ENCODE measurements around the gene ECE2. TPM values are rescaled to one million over a fixed set of nuclear protein-coding genes. Genes with fewer than 3 reads are reported as not detected.

ECE2 gene
- total RNA-seq, 1 donor from 2014 or later, result 3.7 TPM

DNA sequence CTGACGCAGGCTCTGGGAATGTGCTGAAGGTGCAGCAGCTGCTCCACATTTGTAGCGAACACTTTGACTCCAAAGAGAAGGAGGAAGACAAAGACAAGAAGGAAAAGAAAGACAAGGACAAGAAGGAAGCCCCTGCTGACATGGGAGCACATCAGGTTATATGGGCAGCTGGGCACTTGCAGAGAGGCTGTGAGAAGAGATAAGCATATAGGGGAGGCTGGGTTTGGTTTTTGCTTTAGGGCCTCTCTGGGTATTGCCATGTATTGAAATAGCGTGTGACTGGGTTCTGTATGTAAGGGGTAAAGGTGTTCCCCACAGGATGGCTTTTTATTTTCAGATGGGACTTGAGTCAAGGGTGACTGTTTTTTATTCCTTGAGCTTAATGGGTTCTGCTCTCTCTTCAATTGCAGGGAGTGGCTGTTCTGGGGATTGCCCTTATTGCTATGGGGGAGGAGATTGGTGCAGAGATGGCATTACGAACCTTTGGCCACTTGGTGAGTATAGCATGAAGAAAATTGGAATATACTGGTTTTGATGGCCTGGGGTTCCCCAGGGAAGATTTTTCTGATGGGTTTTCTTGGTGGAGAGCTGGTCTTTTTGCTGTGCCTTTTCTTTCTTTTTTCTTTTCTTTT is 30.6 kb downstream of the ECE2 start:
- DNase-seq (ENCODE audit: low spot score in 2 of 2) (no peak), FAIRE-seq (no peak)

DNA sequence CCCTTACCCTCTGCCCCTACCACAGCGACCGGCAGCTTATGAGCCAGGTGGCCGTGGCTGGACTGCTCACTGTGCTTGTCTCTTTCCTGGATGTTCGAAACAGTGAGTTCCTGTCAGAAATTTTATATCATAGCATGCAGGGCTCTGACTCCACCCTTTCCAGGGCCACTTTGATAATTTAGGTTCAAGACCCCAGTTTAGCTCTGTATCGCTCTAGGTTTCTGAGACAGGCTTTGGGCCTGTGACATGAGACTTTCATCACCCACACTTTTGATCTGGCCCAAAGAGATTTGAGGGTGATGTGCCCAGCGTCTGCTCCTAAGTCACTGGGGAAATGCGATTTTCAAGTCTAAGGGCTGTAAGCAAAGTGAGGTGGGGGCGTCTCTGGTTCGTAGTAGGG is 32.1 kb downstream of the ECE2 start:
- no peak for FAIRE-seq
- DNase-seq (ENCODE audit: low spot score in 2 of 2), result no peak

DNA sequence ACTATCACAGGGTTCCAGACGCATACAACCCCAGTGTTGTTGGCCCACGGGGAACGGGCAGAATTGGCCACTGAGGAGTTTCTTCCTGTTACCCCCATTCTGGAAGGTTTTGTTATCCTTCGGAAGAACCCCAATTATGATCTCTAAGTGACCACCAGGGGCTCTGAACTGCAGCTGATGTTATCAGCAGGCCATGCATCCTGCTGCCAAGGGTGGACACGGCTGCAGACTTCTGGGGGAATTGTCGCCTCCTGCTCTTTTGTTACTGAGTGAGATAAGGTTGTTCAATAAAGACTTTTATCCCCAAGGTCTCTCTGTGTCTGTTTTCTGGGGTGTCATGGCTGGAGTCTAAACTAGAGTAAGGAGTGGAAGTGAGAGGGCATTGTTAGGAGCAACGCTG is 32.9 kb downstream of the ECE2 start:
- FAIRE-seq (no peak), DNase-seq (ENCODE audit: low spot score in 2 of 2) (no peak)

DNA sequence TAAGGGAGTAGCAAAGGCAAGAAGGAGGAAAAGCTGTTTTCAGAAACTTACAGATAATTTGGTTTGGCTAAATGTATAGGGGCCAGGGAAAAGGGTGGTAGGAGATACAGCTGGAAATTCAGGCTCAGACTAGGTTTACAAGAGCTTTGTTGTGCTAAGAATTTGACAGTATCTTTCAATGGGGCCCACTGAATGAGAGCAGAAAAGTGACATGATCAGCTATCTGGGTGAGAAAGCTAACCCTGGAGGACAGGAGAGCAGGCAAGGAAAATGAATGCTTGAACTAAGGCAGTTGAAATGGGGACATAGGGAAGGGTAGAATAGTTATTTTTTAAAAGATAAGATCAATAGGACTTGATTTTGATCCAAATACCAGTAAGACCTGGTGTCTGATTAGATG is 35.8 kb downstream of the ECE2 start:
- FAIRE-seq, result no peak
- no peak for DNase-seq (ENCODE audit: low spot score in 2 of 2)

DNA sequence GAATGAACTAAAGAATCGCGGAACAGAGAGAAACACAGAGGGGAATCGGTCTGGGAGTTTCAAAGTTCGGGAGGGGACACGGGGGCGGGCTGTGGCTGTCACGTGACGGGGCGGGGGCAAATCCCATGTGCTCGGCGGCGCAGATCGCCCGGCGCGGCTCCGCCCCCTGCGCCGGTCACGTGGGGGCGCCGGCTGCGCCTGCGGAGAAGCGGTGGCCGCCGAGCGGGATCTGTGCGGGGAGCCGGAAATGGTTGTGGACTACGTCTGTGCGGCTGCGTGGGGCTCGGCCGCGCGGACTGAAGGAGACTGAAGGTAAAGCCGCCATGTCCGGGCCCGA is 38.5 kb downstream of the ECE2 start, which contains the start of gene EIF4G1:
TSS of gene EIF4G1 (plus strand) at position 244 of the 337 bp plus-strand sequence. CDS start 1,191 bp downstream, outside the sequence.
- peak; percentile 97 to 99 for DNase-seq (ENCODE audit: low spot score in 2 of 2)
- FAIRE-seq, result no peak

DNA sequence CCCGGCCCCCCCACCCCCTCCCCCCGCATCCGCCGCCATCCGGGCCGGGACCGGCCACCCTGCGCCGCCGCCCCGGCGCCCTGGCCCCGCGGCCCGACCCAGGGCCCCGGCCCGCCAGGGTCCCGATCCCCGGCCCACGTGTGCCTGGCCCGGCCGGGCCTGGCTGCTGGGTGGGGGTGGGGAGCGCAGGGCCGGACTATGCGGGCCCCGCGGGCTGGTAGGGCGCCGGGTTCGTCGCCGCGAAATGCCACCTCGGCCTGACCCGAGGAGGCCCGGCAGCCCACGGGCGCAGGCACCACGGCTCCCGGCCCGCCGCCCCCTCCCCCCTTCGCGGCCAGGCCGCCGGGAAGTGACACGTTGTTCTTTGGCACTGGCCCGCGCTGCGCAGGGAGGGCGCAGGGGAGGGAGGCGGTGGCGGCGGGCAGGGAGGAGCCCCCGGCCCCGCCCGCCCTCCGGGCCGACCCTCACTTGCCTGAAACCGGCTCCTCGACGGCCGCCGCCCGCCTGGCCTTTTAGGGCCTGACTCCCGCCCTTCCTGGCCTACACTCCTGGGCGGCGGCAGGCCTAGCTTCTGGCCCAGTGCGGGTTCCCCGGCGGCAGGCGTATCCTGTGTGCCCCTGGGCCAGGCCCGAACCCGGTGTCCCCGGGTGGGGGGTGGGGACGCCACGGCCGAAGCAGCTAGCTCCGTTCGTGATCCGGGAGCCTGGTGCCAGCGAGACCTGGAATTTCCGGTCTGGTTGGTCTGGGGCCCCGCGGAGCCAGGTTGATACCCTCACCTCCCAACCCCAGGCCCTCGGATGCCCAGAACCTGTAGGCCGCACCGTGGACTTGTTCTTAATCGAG is 39.1 kb downstream of the ECE2 start:
- no peak for FAIRE-seq

DNA sequence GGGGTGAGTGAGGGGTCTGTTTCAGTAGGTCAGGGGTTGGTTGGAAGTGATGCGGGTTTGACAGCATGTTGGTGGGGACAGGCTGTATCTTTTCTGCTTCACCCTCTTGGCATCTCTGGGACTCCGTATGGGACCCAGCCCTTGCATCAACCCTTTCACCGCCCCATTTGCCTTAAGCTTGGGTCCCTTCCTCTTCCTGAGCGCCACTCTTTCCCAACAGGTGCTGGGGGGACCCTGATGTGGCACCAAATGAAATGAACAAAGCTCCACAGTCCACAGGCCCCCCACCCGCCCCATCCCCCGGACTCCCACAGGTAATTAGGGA is 39.7 kb downstream of the ECE2 start:
- FAIRE-seq, result no peak

More for the DNA sequence above, 39.1 kb downstream of the ECE2 start:
- peak; percentile 79 to 84 for DNase-seq (ENCODE audit: low spot score in 2 of 2)

DNA sequence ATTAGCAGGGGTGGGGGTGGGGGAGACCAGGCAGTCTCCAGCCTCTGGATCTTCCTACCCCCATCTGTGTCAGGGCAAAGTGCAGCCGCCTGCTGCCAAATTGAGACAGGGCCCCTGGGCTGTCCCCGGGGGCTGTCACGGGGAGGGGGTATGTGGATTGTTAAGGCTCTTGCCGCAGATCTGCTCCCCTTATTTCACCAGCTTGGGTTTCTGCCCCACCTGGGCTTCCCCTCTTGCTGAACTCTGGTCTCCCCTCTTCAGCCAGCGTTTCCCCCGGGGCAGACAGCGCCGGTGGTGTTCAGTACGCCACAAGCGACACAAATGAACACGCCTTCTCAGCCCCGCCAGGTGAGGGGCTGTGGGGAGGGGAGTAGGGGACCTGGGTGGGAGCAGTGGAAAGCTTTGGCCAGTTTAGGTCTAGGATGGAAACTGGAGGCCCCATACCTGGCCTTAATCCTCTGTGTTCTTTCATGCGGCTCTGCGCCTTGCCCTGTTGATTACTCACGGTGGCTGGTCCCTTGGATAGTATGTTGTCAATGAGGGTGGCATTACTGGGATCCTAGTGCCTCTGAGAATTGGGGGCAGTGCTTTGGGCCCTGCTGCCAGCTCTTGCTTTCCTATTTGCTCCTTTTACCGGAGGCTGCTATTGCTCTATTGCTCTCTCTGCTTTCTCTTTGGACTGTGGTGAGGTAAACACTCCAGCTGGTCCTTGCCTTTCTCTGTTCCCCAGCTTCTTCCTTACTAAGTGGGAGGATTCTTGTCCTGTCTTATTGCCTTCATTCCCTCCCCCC is 40.2 kb downstream of the ECE2 start:
- no peak for DNase-seq (ENCODE audit: low spot score in 2 of 2)
- no peak for FAIRE-seq

More for the DNA sequence above, 39.7 kb downstream of the ECE2 start:
- DNase-seq (ENCODE audit: low spot score in 2 of 2), result no peak

DNA sequence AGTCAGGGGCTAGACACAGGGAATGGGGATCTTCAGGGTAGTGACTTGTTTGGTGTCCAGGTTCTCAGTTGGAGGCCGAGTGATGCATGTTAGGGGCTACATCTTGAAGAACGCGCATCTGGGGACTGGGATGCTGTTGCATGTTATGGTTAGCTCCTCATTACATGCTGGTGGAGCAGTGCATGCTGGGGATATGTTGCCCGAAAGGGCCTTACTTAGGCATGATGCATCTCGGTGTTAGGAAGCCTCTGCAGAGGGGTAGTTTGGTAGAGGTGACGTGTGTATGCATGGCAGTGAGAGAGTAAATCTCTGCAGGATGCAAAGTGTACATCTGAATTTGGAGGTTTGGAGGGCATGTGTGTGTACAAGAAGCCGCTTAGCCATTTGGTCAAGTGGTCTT is 41.0 kb downstream of the ECE2 start:
- DNase-seq (ENCODE audit: low spot score in 2 of 2), result no peak
- FAIRE-seq, result no peak

DNA sequence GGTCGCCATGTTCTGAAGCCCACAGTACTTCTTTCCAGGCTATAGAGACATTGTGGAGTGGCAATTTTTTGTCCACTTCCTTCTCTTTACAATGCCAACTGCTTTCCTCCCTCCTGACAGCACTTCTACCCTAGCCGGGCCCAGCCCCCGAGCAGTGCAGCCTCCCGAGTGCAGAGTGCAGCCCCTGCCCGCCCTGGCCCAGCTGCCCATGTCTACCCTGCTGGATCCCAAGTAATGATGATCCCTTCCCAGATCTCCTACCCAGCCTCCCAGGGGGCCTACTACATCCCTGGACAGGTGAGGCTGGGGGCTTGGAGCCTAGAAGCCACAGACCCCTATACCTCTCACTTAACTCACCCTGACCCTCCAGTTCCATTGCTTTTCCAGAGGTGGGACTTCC is 41.4 kb downstream of the ECE2 start:
- DNase-seq (ENCODE audit: low spot score in 2 of 2) (peak in 1 of 2 donors; percentile 4), FAIRE-seq (no peak)

DNA sequence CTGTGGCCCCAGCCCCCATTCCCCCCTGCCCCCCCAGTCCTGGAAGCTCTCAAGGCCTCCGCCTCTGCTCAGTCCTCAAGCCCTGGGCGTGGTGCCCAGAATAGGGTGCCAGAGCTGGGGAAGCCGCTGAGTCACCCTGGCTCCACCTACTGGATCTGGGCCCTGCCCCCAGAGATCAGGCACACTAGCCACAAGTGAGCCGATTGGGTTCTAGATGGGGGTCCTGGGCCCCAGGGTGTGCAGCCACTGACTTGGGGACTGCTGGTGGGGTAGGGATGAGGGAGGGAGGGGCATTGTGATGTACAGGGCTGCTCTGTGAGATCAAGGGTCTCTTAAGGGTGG is 44.3 kb downstream of the ECE2 start:
- DNase-seq (ENCODE audit: low spot score in 2 of 2) (peak; percentile 88 to 96), FAIRE-seq (no peak)

DNA sequence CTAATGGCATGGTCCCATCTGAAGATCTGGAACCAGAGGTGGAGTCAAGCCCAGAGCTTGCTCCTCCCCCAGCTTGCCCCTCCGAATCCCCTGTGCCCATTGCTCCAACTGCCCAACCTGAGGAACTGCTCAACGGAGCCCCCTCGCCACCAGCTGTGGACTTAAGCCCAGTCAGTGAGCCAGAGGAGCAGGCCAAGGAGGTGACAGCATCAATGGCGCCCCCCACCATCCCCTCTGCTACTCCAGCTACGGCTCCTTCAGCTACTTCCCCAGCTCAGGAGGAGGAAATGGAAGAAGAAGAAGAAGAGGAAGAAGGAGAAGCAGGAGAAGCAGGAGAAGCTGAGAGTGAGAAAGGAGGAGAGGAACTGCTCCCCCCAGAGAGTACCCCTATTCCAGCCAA is 45.8 kb downstream of the ECE2 start:
- FAIRE-seq, result no peak
- DNase-seq (ENCODE audit: low spot score in 2 of 2), result no peak

DNA sequence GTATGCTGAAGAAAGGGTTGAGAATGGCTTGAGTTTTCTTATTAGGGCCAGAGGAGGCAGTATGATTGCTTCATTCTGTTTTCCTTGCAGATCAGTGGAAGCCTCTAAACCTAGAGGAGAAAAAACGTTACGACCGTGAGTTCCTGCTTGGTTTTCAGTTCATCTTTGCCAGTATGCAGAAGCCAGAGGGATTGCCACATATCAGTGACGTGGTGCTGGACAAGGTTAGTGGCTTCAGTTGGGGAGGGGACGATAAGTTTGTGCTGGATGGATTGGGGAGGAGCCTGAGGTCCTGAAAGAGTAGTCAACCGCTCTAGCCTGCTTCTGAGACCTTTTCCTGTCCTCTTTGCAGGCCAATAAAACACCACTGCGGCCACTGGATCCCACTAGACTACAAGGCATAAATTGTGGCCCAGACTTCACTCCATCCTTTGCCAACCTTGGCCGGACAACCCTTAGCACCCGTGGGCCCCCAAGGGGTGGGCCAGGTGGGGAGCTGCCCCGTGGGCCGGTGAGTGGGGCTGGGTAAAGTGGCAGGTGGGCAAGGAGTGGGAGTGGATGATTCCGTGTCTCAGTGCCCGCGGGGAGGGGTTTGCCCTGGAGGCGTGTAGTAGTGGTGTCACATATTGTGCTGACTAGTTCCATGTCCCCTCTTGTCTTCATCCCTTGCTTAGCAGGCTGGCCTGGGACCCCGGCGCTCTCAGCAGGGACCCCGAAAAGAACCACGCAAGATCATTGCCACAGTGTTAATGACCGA is 47.1 kb downstream of the ECE2 start:
- FAIRE-seq (no peak), DNase-seq (ENCODE audit: low spot score in 2 of 2) (peak; percentile 3 to 7)

DNA sequence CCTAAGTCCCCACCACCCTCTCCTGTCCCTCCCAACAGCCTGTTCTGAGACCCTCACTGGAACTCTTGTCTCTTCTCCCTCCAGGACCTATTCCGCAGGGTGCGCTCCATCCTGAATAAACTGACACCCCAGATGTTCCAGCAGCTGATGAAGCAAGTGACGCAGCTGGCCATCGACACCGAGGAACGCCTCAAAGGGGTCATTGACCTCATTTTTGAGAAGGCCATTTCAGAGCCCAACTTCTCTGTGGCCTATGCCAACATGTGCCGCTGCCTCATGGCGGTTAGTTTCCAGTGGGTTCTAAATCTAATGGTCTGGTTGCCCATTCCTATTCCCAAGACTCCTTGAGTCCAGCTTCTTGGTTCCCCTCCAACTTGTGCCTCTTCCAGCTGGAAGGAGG is 47.9 kb downstream of the ECE2 start:
- FAIRE-seq, result no peak
- DNase-seq (ENCODE audit: low spot score in 2 of 2), result peak in 1 of 2 donors; percentile 1

DNA sequence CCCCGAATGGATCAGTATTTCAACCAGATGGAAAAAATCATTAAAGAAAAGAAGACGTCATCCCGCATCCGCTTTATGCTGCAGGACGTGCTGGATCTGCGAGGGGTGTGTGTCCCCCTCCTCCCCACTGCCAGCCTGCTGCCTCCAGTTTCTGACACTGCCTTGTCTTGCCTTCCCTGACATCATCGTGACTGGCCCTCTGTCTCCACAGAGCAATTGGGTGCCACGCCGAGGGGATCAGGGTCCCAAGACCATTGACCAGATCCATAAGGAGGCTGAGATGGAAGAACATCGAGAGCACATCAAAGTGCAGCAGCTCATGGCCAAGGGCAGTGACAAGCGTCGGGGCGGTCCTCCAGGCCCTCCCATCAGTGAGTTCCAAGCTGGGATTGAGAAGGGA is 49.4 kb downstream of the ECE2 start:
- DNase-seq (ENCODE audit: low spot score in 2 of 2) (peak in 1 of 2 donors; percentile 2), FAIRE-seq (no peak)

DNA sequence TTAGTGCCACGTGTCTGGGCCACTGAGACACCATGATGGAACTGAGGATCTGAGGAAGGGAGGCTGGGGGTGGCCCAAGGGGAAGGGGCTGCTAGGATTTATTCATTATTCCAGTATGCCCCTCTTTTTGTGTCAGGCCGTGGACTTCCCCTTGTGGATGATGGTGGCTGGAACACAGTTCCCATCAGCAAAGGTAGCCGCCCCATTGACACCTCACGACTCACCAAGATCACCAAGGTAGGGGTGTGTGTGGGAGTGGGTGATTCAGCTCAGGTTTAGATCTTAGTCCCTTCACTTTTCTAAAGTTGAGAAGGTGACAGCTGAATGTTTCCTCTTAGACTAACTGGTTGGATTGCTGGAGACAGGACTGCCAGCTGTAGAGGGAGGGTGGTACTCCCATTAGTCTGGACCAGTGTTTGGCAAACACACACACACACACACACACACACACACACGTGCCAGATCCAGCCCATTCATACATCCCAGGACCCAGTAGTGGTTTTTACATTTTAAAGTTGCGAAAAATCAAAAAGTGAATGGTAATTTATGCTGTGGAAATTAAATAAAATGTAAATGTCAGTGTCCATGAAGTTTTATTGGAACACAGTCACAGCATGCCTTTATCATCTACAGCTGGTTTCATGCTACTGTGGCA is 50.0 kb downstream of the ECE2 start:
- DNase-seq (ENCODE audit: low spot score in 2 of 2), result peak in 1 of 2 donors; percentile 4
- no peak for FAIRE-seq

DNA sequence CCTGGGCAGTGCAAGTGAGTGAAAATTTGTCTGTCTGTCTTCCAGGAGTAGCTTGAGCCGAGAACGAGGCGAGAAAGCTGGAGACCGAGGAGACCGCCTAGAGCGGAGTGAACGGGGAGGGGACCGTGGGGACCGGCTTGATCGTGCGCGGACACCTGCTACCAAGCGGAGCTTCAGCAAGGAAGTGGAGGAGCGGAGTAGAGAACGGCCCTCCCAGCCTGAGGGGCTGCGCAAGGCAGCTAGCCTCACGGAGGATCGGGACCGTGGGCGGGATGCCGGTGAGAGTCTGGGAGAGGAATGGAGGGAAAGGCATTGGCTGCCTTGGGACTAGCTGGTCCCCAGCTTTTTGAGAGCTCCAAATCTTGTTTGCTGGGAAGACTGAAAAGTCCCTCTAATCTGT is 51.3 kb downstream of the ECE2 start:
- FAIRE-seq (no peak), DNase-seq (ENCODE audit: low spot score in 2 of 2) (no peak)

DNA sequence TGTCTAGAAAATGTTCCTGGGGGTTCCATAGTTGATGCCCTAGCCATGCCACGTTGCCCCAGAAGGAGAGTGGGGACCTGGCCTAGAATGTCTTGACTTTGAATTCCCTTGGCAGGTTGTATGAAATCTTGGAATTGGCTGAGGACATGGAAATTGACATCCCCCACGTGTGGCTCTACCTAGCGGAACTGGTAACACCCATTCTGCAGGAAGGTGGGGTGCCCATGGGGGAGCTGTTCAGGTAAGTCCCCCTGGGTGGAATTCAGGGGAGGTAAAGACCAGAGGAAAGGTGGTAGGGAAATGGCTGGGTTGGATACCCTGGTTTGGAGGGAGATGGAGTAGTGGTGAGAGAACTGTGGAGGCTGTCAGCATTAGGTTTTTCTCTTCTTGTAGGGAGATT is 52.7 kb downstream of the ECE2 start:
- DNase-seq (ENCODE audit: low spot score in 2 of 2) (no peak), FAIRE-seq (no peak)

DNA sequence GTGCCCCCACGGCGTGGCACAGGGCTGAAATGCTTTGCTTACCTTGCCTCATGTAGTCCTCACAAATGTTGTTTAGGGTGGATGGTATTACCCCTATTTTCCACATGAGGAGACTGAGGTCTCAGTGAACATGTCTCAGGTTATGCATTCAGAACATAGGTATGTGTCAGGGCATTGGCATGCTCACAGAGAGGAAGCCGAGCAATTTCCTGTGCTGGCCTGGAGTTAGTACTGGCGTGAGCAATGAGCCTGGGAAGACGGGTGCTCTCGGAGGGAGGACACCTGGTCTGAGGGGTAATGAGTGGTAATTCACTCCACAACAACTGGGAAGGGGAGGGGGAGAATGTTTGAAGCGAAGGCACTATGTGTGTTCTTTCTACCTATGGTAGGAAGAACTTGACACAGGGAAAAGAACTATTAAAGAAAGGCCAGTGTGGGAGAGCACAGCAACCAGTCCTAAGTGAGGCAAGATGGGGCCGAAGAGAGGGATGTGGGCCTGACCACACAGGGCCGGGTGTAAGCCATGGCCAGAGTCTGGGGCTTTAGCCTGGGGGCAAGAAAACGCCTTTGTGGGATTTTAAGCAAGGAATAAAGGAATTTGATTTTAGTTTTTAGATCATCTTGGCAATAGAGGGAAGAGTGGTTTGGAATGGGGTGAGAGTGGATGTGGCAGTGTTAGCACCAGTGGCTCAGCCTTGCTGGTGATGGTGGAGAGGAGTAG is 56.7 kb downstream of the ECE2 start:
- DNase-seq (ENCODE audit: low spot score in 2 of 2), result no peak
- FAIRE-seq, result no peak

DNA sequence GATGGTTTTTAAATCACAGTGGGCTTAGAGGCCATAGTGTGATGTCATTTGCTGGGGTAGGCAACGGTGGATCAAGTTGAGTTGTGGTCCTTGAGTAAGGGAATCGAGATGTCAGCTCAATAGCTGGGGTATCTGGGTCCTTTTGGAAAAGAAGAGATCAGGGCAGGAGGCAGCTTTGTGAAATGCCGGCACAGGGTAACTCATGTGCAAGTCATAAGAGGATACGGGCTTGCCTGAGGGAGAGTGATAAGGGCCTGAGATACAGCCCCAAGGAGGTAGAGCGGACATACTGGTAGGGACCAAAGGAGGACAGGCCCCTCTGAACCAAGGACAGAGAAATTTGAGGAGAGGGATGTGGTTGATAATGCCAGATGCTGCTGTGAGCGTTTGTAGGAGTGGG is 57.4 kb downstream of the ECE2 start:
- DNase-seq (ENCODE audit: low spot score in 2 of 2) (no peak), FAIRE-seq (no peak)
